Measurements from ENCODE around the gene NOLC1.

Gene NOLC1

GRCh38 chr10:102202386-102202785 is 50.2 kb downstream of the NOLC1 start:
- ATAC-seq (ENCODE audit: low read depth) (no peak), DNase-seq (ENCODE audit: low spot score) (no peak)
- Histone ChIP-seq H3K27me3 (ENCODE audit: insufficient read depth, poor library complexity, severe bottlenecking) (no peaks in the 10 kb centered on the region), H3K27ac (ENCODE audit: poor library complexity, severe bottlenecking) (no peak overlapping the region), H3K4me3 (ENCODE audit: severe bottlenecking) (no peak overlapping the region), H3K36me3 (ENCODE audit: low read depth) (no peaks in the 10 kb centered on the region), H3K9me3 (ENCODE audit: severe bottlenecking) (no peaks in the 10 kb centered on the region), H3K4me1 (ENCODE audit: insufficient read depth, poor library complexity, severe bottlenecking) (no peaks in the 10 kb centered on the region)
- TF ChIP-seq CTCF (IDR thresholded peaks at IDR 0.05; ENCODE audit: poor library complexity, severe bottlenecking) = no peak

GRCh38 chr10:102208311-102209035 is 56.3 kb downstream of the NOLC1 start:
- Histone ChIP-seq H3K27me3 (ENCODE audit: insufficient read depth, poor library complexity, severe bottlenecking) (no peaks in the 10 kb centered on the region), H3K36me3 (ENCODE audit: low read depth) (no peaks in the 10 kb centered on the region), H3K4me1 (ENCODE audit: insufficient read depth, poor library complexity, severe bottlenecking) (no peaks in the 10 kb centered on the region), H3K27ac (ENCODE audit: poor library complexity, severe bottlenecking) (no peak overlapping the region), H3K9me3 (ENCODE audit: severe bottlenecking) (no peaks in the 10 kb centered on the region), H3K4me3 (ENCODE audit: severe bottlenecking) (no peak overlapping the region)
- ATAC-seq (ENCODE audit: low read depth) (no peak), DNase-seq (ENCODE audit: low spot score) (no peak)
- TF ChIP-seq CTCF (IDR thresholded peaks at IDR 0.05; ENCODE audit: poor library complexity, severe bottlenecking) = no peak

- no peak for TF ChIP-seq CTCF (IDR thresholded peaks at IDR 0.05; ENCODE audit: poor library complexity, severe bottlenecking)
- Histone ChIP-seq H3K36me3 (ENCODE audit: low read depth) (no peaks in the 10 kb centered on the region), H3K27ac (ENCODE audit: poor library complexity, severe bottlenecking) (no peak overlapping the region), H3K27me3 (ENCODE audit: insufficient read depth, poor library complexity, severe bottlenecking) (no peaks in the 10 kb centered on the region), H3K4me1 (ENCODE audit: insufficient read depth, poor library complexity, severe bottlenecking) (no peaks in the 10 kb centered on the region), H3K4me3 (ENCODE audit: severe bottlenecking) (no peak overlapping the region), H3K9me3 (ENCODE audit: severe bottlenecking) (no peaks in the 10 kb centered on the region)
- ATAC-seq (ENCODE audit: low read depth) (no peak), DNase-seq (ENCODE audit: low spot score) (no peak)
These were observed 59.6 kb downstream of the NOLC1 start for GRCh38 chr10:102211615-102212299.

All from RWPE2 (cell line).